NB4 (cell line): ENCODE measurements around the gene GNA12.

Experiments used
- CTCF ChIP-seq: IDR thresholded peaks from one replicate; pipeline ENCODE4 v1.5.1; 2012; ENCODE audit warnings: low read depth, low read length
- MYC ChIP-seq: IDR thresholded peaks from 2 replicates; pipeline ENCODE4 v1.6.1; 2011; ENCODE audit warnings: low read depth, low read length
- POLR2A ChIP-seq: IDR thresholded peaks from 2 replicates; pipeline ENCODE4 v1.6.1; 2011; ENCODE audit warnings: mild to moderate bottlenecking; ENCODE audit not compliant: insufficient read length; ENCODE audit errors: extremely low read depth

- no peak for TF ChIP-seq CTCF
- TF ChIP-seq MYC: no peak
- no peak for TF ChIP-seq POLR2A
Observed at GRCh38 chr7:2700141-2700850, 143.8 kb downstream of the GNA12 start.
